ENCODE results near the gene IFNA16.
"Not testable (repeated sequence)": the region's sequence is repeated elsewhere in the genome, so short reads cannot be mapped to it uniquely, and the experiment has no call there.

The IFNA16 gene

GRCh38 chr9:21182810-21183736, 34.0 kb downstream of the IFNA16 start:
- H3K36me3 ChIP-seq (ENCODE audit: insufficient read depth, low read length); H3K9ac ChIP-seq (ENCODE audit: insufficient read length); H3K4me3 ChIP-seq; DNase-seq (ENCODE audit: low read depth, low spot score); H3K27ac ChIP-seq; H3K9me3 ChIP-seq (ENCODE audit: low read depth, low read length): not testable (repeated sequence)

- no peak for DNase-seq (ENCODE audit: low read depth, low spot score)
- H3K36me3 ChIP-seq (ENCODE audit: insufficient read depth, low read length) = no peaks in the 10 kb centered on the region
- H3K27ac ChIP-seq = no peak overlapping the region
- no peak overlapping the region for H3K4me3 ChIP-seq
- no peaks in the 10 kb centered on the region for H3K9me3 ChIP-seq (ENCODE audit: low read depth, low read length)
- TF ChIP-seq POLR2AphosphoS5 (IDR thresholded peaks at IDR 0.05; ENCODE audit: borderline replicate concordance, low read depth, low read length) (no peak), FOXP2 (optimal IDR thresholded peaks at IDR 0.05; ENCODE audit: control extremely low read depth, extremely low read length, insufficient read depth) (no peak), EZH2 (IDR thresholded peaks at IDR 0.05) (no peak)
- H3K9ac ChIP-seq (ENCODE audit: insufficient read length) = no peak overlapping the region
These were observed 42.4 kb downstream of the IFNA16 start for GRCh38 chr9:21174671-21175070.

- Histone ChIP-seq H3K9me3 (ENCODE audit: low read depth, low read length) (no peaks in the 10 kb centered on the region), H3K27ac (no peak overlapping the region), H3K9ac (ENCODE audit: insufficient read length) (no peak overlapping the region), H3K36me3 (ENCODE audit: insufficient read depth, low read length) (no peaks in the 10 kb centered on the region), H3K4me3 (no peak overlapping the region)
- TF ChIP-seq FOXP2 (optimal IDR thresholded peaks at IDR 0.05; ENCODE audit: control extremely low read depth, extremely low read length, insufficient read depth) = no peak
- no peak for TF ChIP-seq EZH2 (IDR thresholded peaks at IDR 0.05)
- TF ChIP-seq POLR2AphosphoS5 (IDR thresholded peaks at IDR 0.05; ENCODE audit: borderline replicate concordance, low read depth, low read length) = no peak
- DNase-seq (ENCODE audit: low read depth, low spot score) = no peak
These were observed 45.0 kb downstream of the IFNA16 start for GRCh38 chr9:21172156-21172555.

- no peak for TF ChIP-seq POLR2AphosphoS5 (IDR thresholded peaks at IDR 0.05; ENCODE audit: borderline replicate concordance, low read depth, low read length)
- no peak for TF ChIP-seq EZH2 (IDR thresholded peaks at IDR 0.05)
- TF ChIP-seq FOXP2 (optimal IDR thresholded peaks at IDR 0.05; ENCODE audit: control extremely low read depth, extremely low read length, insufficient read depth) = no peak
- no peak overlapping the region for H3K9ac ChIP-seq (ENCODE audit: insufficient read length)
- H3K27ac ChIP-seq = no peak overlapping the region
- H3K36me3 ChIP-seq (ENCODE audit: insufficient read depth, low read length) = no peaks in the 10 kb centered on the region
- no peak for DNase-seq (ENCODE audit: low read depth, low spot score)
- no peak overlapping the region for H3K4me3 ChIP-seq
- no peaks in the 10 kb centered on the region for H3K9me3 ChIP-seq (ENCODE audit: low read depth, low read length)
These were observed 45.8 kb downstream of the IFNA16 start for GRCh38 chr9:21171351-21171750.

GRCh38 chr9:21166560-21166959, 50.6 kb downstream of the IFNA16 start, which contains the start of gene IFNA21:
Gene IFNA21 (minus strand): TSS chr9:21166660. CDS start chr9:21166612, 48 bp downstream.
- H3K36me3 ChIP-seq (ENCODE audit: insufficient read depth, low read length); H3K27ac ChIP-seq; H3K9ac ChIP-seq (ENCODE audit: insufficient read length); DNase-seq (ENCODE audit: low read depth, low spot score); H3K9me3 ChIP-seq (ENCODE audit: low read depth, low read length); H3K4me3 ChIP-seq: not testable (repeated sequence)

Measured in SK-N-MC (cell line).